GM23338 (cell line): ENCODE data around the gene CCDC6.

Source experiments
- CREB1 ChIP-seq: fragments of 250-450 bp; sonication (Bioruptor Pico); IDR thresholded peaks from 2 replicates; pipeline ENCODE4 v1.5.0; 2020; ENCODE audit warnings: low read depth, mild to moderate bottlenecking, moderate library complexity
- EZH2 ChIP-seq: fragments of 200-600 bp; sonication (generic); IDR thresholded peaks from one replicate; pipeline ENCODE4 v1.8.0; 2017; ENCODE audit warnings: antibody characterized with exemption, mild to moderate bottlenecking, low read depth; ENCODE audit not compliant: unreplicated experiment
- EZH2phosphoT487 ChIP-seq: fragments of 200-600 bp; sonication (generic); IDR thresholded peaks from one replicate; pipeline ENCODE4 v1.8.1; 2018; ENCODE audit warnings: antibody characterized with exemption; ENCODE audit not compliant: unreplicated experiment
- POLR2AphosphoS5 ChIP-seq: IDR thresholded peaks from 2 replicates; pipeline ENCODE4 v1.6.1; 2016; ENCODE audit warnings: antibody characterized with exemption, low read depth
- TF ChIP-seq, protein P1 (sequence below), 2 experiments: fragments of 200-600 bp in 1 of 2; sonication (generic) in 1 of 2; conservative IDR thresholded peaks; 2 replicates each; pipeline versions ENCODE4 v1.5.1 to v1.6.1; 2016 to 2017; ENCODE audit warnings: antibody characterized with exemption in 2 of 2, low read depth in 2 of 2, mild to moderate bottlenecking in 2 of 2, moderate library complexity in 1 of 2
- TF ChIP-seq, protein P2 (sequence below): IDR thresholded peaks from 2 replicates; pipeline ENCODE4 v1.6.1; 2016; ENCODE audit warnings: antibody characterized with exemption
- TF ChIP-seq, protein P3 (sequence below): IDR thresholded peaks from one replicate; pipeline ENCODE4 v1.6.1; 2018; ENCODE audit warnings: antibody characterized with exemption; ENCODE audit not compliant: unreplicated experiment
- TF ChIP-seq, protein P4 (sequence below): fragments of 250-450 bp; sonication (Bioruptor Pico); IDR thresholded peaks from 2 replicates; pipeline ENCODE4 v1.5.0; 2020; ENCODE audit warnings: mild to moderate bottlenecking, moderate library complexity

DNA sequence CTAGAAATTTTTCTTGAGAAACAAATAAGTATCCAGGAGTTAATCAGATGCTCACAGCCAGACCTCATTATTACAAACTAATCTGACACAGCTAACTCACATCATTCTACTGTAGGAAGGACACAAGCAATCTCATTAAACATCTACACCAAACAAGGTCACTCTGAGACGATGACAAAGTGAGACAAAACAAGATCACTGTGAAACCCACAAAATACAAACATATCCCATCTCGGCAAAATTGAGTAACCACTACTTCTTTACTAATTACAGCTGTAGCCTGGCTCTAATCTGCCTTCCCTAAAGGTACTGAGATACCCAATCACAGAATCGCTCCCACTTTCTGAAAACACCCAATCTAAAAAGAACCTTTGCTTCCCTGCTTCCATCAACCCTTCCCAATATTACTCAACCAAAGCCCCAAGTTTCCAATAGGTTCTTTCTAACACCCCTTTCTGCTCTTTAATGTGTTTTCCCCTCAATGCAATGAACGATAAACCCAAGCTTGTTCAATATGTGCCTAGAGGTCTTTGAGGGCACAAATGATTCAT, 26.9 kb downstream of the CCDC6 start:
- TF ChIP-seq CREB1 (CRISPR knock-in tag) (no peak), POLR2AphosphoS5 (no peak), EZH2phosphoT487 (no peak), EZH2 (no peak)
- TF ChIP-seq, protein P1, sequence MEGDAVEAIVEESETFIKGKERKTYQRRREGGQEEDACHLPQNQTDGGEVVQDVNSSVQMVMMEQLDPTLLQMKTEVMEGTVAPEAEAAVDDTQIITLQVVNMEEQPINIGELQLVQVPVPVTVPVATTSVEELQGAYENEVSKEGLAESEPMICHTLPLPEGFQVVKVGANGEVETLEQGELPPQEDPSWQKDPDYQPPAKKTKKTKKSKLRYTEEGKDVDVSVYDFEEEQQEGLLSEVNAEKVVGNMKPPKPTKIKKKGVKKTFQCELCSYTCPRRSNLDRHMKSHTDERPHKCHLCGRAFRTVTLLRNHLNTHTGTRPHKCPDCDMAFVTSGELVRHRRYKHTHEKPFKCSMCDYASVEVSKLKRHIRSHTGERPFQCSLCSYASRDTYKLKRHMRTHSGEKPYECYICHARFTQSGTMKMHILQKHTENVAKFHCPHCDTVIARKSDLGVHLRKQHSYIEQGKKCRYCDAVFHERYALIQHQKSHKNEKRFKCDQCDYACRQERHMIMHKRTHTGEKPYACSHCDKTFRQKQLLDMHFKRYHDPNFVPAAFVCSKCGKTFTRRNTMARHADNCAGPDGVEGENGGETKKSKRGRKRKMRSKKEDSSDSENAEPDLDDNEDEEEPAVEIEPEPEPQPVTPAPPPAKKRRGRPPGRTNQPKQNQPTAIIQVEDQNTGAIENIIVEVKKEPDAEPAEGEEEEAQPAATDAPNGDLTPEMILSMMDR (conservative IDR thresholded peaks at IDR 0.05; ENCODE audit: low read depth in 2 of 2), result no peak
- TF ChIP-seq, protein P2, sequence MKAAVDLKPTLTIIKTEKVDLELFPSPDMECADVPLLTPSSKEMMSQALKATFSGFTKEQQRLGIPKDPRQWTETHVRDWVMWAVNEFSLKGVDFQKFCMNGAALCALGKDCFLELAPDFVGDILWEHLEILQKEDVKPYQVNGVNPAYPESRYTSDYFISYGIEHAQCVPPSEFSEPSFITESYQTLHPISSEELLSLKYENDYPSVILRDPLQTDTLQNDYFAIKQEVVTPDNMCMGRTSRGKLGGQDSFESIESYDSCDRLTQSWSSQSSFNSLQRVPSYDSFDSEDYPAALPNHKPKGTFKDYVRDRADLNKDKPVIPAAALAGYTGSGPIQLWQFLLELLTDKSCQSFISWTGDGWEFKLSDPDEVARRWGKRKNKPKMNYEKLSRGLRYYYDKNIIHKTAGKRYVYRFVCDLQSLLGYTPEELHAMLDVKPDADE, result no peak
- TF ChIP-seq, protein P3, sequence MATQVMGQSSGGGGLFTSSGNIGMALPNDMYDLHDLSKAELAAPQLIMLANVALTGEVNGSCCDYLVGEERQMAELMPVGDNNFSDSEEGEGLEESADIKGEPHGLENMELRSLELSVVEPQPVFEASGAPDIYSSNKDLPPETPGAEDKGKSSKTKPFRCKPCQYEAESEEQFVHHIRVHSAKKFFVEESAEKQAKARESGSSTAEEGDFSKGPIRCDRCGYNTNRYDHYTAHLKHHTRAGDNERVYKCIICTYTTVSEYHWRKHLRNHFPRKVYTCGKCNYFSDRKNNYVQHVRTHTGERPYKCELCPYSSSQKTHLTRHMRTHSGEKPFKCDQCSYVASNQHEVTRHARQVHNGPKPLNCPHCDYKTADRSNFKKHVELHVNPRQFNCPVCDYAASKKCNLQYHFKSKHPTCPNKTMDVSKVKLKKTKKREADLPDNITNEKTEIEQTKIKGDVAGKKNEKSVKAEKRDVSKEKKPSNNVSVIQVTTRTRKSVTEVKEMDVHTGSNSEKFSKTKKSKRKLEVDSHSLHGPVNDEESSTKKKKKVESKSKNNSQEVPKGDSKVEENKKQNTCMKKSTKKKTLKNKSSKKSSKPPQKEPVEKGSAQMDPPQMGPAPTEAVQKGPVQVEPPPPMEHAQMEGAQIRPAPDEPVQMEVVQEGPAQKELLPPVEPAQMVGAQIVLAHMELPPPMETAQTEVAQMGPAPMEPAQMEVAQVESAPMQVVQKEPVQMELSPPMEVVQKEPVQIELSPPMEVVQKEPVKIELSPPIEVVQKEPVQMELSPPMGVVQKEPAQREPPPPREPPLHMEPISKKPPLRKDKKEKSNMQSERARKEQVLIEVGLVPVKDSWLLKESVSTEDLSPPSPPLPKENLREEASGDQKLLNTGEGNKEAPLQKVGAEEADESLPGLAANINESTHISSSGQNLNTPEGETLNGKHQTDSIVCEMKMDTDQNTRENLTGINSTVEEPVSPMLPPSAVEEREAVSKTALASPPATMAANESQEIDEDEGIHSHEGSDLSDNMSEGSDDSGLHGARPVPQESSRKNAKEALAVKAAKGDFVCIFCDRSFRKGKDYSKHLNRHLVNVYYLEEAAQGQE, result no peak
- TF ChIP-seq, protein P4, sequence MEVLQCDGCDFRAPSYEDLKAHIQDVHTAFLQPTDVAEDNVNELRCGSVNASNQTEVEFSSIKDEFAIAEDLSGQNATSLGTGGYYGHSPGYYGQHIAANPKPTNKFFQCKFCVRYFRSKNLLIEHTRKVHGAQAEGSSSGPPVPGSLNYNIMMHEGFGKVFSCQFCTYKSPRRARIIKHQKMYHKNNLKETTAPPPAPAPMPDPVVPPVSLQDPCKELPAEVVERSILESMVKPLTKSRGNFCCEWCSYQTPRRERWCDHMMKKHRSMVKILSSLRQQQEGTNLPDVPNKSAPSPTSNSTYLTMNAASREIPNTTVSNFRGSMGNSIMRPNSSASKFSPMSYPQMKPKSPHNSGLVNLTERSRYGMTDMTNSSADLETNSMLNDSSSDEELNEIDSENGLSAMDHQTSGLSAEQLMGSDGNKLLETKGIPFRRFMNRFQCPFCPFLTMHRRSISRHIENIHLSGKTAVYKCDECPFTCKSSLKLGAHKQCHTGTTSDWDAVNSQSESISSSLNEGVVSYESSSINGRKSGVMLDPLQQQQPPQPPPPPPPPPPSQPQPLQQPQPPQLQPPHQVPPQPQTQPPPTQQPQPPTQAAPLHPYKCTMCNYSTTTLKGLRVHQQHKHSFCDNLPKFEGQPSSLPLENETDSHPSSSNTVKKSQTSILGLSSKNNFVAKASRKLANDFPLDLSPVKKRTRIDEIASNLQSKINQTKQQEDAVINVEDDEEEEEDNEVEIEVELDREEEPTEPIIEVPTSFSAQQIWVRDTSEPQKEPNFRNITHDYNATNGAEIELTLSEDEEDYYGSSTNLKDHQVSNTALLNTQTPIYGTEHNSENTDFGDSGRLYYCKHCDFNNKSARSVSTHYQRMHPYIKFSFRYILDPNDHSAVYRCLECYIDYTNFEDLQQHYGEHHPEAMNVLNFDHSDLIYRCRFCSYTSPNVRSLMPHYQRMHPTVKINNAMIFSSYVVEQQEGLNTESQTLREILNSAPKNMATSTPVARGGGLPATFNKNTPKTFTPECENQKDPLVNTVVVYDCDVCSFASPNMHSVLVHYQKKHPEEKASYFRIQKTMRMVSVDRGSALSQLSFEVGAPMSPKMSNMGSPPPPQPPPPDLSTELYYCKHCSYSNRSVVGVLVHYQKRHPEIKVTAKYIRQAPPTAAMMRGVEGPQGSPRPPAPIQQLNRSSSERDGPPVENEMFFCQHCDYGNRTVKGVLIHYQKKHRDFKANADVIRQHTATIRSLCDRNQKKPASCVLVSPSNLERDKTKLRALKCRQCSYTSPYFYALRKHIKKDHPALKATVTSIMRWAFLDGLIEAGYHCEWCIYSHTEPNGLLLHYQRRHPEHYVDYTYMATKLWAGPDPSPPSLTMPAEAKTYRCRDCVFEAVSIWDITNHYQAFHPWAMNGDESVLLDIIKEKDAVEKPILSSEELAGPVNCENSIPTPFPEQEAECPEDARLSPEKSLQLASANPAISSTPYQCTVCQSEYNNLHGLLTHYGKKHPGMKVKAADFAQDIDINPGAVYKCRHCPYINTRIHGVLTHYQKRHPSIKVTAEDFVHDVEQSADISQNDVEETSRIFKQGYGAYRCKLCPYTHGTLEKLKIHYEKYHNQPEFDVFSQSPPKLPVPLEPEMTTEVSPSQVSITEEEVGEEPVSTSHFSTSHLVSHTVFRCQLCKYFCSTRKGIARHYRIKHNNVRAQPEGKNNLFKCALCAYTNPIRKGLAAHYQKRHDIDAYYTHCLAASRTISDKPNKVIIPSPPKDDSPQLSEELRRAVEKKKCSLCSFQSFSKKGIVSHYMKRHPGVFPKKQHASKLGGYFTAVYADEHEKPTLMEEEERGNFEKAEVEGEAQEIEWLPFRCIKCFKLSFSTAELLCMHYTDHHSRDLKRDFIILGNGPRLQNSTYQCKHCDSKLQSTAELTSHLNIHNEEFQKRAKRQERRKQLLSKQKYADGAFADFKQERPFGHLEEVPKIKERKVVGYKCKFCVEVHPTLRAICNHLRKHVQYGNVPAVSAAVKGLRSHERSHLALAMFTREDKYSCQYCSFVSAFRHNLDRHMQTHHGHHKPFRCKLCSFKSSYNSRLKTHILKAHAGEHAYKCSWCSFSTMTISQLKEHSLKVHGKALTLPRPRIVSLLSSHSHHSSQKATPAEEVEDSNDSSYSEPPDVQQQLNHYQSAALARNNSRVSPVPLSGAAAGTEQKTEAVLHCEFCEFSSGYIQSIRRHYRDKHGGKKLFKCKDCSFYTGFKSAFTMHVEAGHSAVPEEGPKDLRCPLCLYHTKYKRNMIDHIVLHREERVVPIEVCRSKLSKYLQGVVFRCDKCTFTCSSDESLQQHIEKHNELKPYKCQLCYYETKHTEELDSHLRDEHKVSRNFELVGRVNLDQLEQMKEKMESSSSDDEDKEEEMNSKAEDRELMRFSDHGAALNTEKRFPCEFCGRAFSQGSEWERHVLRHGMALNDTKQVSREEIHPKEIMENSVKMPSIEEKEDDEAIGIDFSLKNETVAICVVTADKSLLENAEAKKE (CRISPR knock-in tag), result no peak
